ENCODE results near the gene PMF1. TPM values are rescaled to one million over a fixed set of nuclear protein-coding genes. Genes with fewer than 3 reads are reported as not detected.
"Not testable (repeated sequence)": the region's sequence is repeated elsewhere in the genome, so short reads cannot be mapped to it uniquely, and the experiment has no call there.

Gene PMF1
- 100 to 1,000 TPM in 1 of 8 experiments, 10 to 100 TPM in 7; 19.8 to 131 (median 46.3) TPM for total RNA-seq

DNA sequence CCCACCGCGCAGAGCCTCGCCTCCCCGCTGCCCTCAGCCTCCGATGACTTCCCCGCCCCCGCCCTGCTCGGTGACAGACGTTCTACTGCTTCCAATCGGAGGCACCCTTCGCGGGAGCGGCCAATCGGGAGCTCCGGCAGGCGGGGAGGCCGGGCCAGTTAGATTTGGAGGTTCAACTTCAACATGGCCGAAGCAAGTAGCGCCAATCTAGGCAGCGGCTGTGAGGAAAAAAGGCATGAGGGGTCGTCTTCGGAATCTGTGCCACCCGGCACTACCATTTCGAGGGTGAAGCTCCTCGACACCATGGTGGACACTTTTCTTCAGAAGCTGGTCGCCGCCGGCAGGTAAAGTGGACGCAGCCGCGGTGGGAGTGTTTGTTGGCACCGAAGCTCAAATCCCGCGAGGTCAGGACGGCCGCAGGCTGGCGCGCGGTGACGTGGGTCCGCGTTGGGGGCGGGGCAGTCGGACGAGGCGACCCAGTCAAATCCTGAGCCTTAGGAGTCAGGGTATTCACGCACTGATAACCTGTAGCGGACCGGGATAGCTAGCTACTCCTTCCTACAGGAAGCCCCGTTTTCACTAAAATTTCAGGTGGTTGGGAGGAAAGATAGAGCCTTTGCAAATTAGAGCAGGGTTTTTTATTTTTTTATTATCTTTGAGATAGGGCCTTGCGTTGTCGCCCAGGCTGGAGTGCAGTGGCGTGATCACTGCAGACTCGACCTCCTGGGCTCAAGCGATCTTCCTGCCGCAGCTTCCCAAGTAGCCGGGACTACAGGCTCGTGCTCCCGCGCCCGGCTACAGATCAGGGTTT, at the start of gene PMF1:
TSS of gene PMF1 (plus strand) at position 175 of the 811 bp plus-strand sequence. CDS start at position 184, 9 bp downstream.
- in situ Hi-C loops (cut with MboI; ENCODE audit: low pct_unique_long_range_greater_than_20kb in 2 of 9, low sequenced_read_pairs in 9 of 9, unreplicated experiment in 9 of 9): loop anchor here in 3 of 9 experiments (10.0 to 25.0 kb wide), 2 partner anchors 68 to 126 kb away; partner anchors contain the start of gene MEX3A (in 2 of the 3)
- WGBS, 10 experiments: 0 to 5% (median 1%) methylated on average over 3 to 31 of the region's 61 CpGs; no CpG with 5 or more reads in 3 of the 10 experiments
- H3K27ac ChIP-seq: peak within 1 kb of the TSS; percentile 98 to 99
- peak within 1 kb of the TSS; percentile 58 to 82 (median 67) for H3K4me3 ChIP-seq
- peak; percentile 93 to 96 (median 95) for ATAC-seq (replicated peaks in 6 of 8)
- H3K4me1 ChIP-seq (replicated peaks in 1 of 2): peaks cover 12% of the 10 kb centered on the region in 2 donors

DNA sequence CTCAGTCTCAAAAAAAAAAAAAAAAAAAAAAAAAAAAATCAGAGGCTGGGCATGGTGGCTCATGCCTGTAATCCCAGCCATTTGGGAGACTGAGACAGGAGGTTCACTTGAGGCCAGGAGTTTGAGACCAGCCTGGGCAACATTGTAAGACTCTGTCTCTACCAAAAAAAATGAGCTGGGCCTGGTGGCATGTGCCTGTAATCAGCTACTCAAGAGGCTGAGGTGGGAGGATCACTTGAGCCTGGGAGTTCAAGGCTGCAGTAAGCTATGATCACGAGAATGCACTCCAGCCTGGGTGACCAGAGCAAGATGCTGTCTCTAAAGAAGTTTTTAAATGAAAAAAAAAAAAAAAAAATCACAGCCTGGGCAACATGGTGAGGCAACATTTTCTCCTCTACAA, 49.1 kb upstream of the PMF1 start:
- no peak for ATAC-seq (replicated peaks in 6 of 8)
- H3K27ac ChIP-seq: no peak overlapping the region
- H3K4me3 ChIP-seq: no peak overlapping the region
- 73 to 100% (median 90%) methylated on average over 1 of the region's 1 CpG; no CpG with 5 or more reads in 4 of the 10 experiments for WGBS, 10 experiments
- in situ Hi-C loops (cut with MboI; ENCODE audit: low pct_unique_long_range_greater_than_20kb in 2 of 9, low sequenced_read_pairs in 9 of 9, unreplicated experiment in 9 of 9): no loop called here
- peaks cover 9 to 14% of the 10 kb centered on the region in 2 donors for H3K4me1 ChIP-seq (replicated peaks in 1 of 2)

DNA sequence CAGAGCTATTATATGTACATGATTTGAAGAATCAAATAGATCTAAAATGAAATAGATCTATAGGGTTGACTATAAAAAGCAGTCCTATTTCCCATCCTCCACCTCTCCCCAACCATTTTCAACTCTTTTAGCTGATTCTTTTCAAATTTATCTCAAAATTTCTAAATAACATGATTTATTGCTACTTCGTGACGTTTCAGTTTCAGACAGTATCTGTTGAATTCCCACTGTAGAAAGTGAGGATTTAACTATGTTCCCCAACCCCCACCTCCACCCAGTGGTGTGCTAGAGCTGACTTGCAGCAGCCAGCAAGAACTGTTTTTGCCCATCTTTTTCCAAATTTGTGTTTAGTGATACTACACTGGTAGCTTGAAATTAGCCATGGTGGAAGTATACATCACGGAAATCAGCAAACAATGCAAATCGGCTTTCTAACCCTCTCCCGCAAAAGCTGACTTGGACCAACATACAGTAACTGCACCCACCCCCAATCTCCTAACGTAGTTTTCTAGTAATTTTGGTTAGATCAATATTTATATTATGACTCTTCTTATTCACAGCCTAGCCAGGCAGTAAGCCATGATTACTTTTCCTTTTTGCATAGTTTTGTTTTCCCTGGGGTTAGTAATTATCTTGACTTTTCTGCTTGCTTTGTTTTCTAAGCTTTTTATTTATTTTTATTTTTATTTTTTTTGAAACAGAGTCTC, 48.5 kb upstream of the PMF1 start:
- no peak for ATAC-seq (replicated peaks in 6 of 8)
- Histone ChIP-seq H3K27ac (no peak overlapping the region), H3K4me1 (replicated peaks in 1 of 2) (peaks cover 9 to 14% of the 10 kb centered on the region in 2 donors), H3K4me3 (no peak overlapping the region)
- in situ Hi-C loops (cut with MboI; ENCODE audit: low pct_unique_long_range_greater_than_20kb in 2 of 9, low sequenced_read_pairs in 9 of 9, unreplicated experiment in 9 of 9): no loop called here
- WGBS, 10 experiments: 68 to 100% (median 90%) methylated on average over 4 to 6 of the region's 6 CpGs

DNA sequence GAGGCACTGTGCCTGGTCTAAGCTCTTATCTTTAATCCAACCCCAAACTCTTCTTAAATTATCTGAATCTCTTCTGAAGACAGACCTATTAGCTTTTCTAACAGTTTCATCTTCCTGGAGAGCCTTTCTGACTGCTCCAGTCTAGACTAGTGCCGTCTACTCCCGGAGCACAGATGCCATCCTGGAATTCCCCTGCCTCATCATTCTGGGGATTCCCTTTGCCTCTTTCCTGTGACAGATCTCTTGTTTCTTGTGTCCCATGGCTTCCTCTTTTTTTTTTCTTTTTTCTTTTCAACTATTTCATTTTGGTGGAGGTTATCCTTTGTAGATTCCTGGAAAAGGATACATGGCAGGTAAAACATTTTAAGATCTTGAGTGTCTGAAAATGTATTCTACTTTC, 47.7 kb upstream of the PMF1 start:
- WGBS, 10 experiments: 8 to 100% (median 82%) methylated on average over 1 to 2 of the region's 2 CpGs; no CpG with 5 or more reads in 3 of the 10 experiments
- in situ Hi-C loops (cut with MboI; ENCODE audit: low pct_unique_long_range_greater_than_20kb in 2 of 9, low sequenced_read_pairs in 9 of 9, unreplicated experiment in 9 of 9): no loop called here
- Histone ChIP-seq H3K27ac (no peak overlapping the region), H3K4me1 (replicated peaks in 1 of 2) (peaks cover 9 to 14% of the 10 kb centered on the region in 2 donors), H3K4me3 (no peak overlapping the region)
- ATAC-seq (replicated peaks in 6 of 8): no peak

DNA sequence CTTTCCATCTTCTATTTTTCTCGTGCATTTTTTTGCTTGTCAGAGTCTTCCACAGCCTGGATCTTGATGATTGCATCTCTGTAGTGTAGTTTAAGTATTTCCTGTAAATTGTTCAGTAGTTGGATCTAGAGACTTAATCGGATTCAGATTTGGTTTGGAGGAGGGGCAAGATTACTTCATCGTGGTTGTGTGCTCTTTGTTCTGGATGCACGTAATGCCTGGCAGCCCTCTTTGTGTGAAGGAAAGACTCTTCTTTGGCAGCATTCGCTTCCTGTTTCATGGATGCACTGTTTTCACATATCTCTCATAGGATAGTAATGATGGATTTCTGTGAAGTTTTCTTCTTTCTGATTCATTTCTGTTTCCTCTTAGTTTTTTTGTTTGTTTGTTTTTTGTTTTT, 45.3 kb upstream of the PMF1 start:
- 0 to 87% (median 49%) methylated on average over 3 to 5 of the region's 5 CpGs for WGBS, 10 experiments
- Histone ChIP-seq H3K27ac (no peak overlapping the region), H3K4me1 (replicated peaks in 1 of 2) (no peaks in the 10 kb centered on the region), H3K4me3 (no peak overlapping the region)
- in situ Hi-C loops (cut with MboI; ENCODE audit: low pct_unique_long_range_greater_than_20kb in 2 of 9, low sequenced_read_pairs in 9 of 9, unreplicated experiment in 9 of 9): no loop called here
- peak in 1 of 8 experiments; percentile 37 for ATAC-seq (replicated peaks in 6 of 8)

- H3K4me1 ChIP-seq (replicated peaks in 1 of 2): no peaks in the 10 kb centered on the region
- in situ Hi-C loops (cut with MboI; ENCODE audit: low pct_unique_long_range_greater_than_20kb in 2 of 9, low sequenced_read_pairs in 9 of 9, unreplicated experiment in 9 of 9): no loop called here
- no peak for ATAC-seq (replicated peaks in 6 of 8)
- H3K27ac ChIP-seq: no peak overlapping the region
- WGBS, 10 experiments: 20 to 100% (median 84%) methylated on average over 1 to 6 of the region's 9 CpGs; no CpG with 5 or more reads in 4 of the 10 experiments
- H3K4me3 ChIP-seq: no peak overlapping the region
These were observed 39.9 kb upstream of the PMF1 start for GRCh38 chr1:156172696-156173470.

DNA sequence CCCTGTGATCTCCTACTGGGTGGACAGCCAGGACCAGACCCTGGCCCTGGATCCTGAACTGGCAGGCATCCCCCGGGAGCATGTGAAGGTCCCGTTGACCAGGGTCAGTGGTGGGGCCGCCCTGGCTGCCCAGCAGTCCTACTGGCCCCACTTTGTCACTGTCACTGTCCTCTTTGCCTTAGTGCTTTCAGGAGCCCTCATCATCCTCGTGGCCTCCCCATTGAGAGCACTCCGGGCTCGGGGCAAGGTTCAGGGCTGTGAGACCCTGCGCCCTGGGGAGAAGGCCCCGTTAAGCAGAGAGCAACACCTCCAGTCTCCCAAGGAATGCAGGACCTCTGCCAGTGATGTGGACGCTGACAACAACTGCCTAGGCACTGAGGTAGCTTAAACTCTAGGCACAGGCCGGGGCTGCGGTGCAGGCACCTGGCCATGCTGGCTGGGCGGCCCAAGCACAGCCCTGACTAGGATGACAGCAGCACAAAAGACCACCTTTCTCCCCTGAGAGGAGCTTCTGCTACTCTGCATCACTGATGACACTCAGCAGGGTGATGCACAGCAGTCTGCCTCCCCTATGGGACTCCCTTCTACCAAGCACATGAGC, 36.1 kb upstream of the PMF1 start:
- H3K4me1 ChIP-seq (replicated peaks in 1 of 2): peaks cover 6 to 14% of the 10 kb centered on the region in 2 donors
- WGBS, 10 experiments: 50 to 100% (median 72%) methylated on average over 1 to 6 of the region's 12 CpGs; no CpG with 5 or more reads in 4 of the 10 experiments
- in situ Hi-C loops (cut with MboI; ENCODE audit: low pct_unique_long_range_greater_than_20kb in 2 of 9, low sequenced_read_pairs in 9 of 9, unreplicated experiment in 9 of 9): no loop called here

GRCh38 chr1:156177919-156178654, 34.7 kb upstream of the PMF1 start:
- WGBS, 10 experiments: 28 to 100% (median 80%) methylated on average over 1 to 7 of the region's 7 CpGs; no CpG with 5 or more reads in 1 of the 10 experiments
- in situ Hi-C loops (cut with MboI; ENCODE audit: low pct_unique_long_range_greater_than_20kb in 2 of 9, low sequenced_read_pairs in 9 of 9, unreplicated experiment in 9 of 9): no loop called here
- no peak for ATAC-seq (replicated peaks in 6 of 8)
- Histone ChIP-seq H3K4me3 (no peak overlapping the region), H3K27ac (no peak overlapping the region), H3K4me1 (replicated peaks in 1 of 2) (peaks cover 13 to 23% of the 10 kb centered on the region in 2 donors)

More for the DNA sequence above, 36.1 kb upstream of the PMF1 start:
- ATAC-seq (replicated peaks in 6 of 8): peak in 1 of 8 experiments; percentile 27
- Histone ChIP-seq H3K4me3 (no peak overlapping the region), H3K27ac (no peak overlapping the region)

DNA sequence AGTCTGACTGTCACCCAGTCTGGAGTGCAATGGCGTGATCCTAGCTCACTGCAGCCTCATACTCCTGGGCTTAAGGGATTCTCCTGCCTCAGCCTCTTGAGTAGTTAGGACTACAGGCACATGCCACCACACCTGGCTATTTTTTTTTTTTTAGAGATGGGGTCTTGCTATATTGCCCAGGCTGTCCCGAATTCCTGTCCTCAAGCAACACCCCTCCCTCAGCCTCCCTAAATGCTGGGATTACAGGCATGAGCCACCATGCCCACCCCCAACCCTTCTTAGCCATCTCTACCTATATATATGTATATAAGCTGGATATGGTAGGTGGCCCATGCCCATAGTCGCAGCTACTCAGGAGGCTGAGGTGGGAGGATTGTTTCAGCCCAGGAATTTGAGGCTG, 32.3 kb upstream of the PMF1 start:
- Histone ChIP-seq H3K4me3 (no peak overlapping the region), H3K27ac (no peak overlapping the region), H3K4me1 (replicated peaks in 1 of 2) (peaks cover 13 to 23% of the 10 kb centered on the region in 2 donors)
- 83 to 100% (median 100%) methylated on average over 1 to 3 of the region's 3 CpGs; no CpG with 5 or more reads in 4 of the 10 experiments for WGBS, 10 experiments
- in situ Hi-C loops (cut with MboI; ENCODE audit: low pct_unique_long_range_greater_than_20kb in 2 of 9, low sequenced_read_pairs in 9 of 9, unreplicated experiment in 9 of 9): no loop called here
- ATAC-seq (replicated peaks in 6 of 8): no peak

DNA sequence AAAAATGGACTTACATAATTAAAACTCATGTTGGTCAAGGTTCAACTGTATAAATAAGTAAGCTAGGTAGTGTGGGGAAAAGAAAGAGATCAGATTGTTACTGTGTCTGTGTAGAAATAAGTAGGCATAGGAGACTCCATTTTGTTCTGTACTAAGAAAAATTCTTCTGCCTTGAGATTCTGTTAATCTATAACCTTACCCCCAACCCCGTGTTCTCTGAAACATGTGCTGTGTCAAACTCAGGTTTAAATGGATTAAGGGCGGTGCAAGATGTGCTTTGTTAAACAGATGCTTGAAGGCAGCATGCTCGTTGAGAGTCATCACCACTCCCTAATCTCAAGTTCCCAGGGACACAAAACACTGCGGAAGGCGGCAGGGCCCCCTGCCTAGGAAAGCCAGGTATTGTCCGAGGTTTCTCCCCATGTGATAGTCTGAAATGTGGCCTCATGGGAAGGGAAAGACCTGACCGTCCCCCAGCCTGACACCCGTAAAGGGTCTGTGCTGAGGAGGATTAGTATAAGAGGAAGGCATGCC, 31.3 kb upstream of the PMF1 start:
- Histone ChIP-seq H3K27ac (peak overlapping the region in 1 of 2 donors; percentile 82), H3K4me1 (replicated peaks in 1 of 2) (peaks cover 13 to 23% of the 10 kb centered on the region in 2 donors)
- in situ Hi-C loops (cut with MboI; ENCODE audit: low pct_unique_long_range_greater_than_20kb in 2 of 9, low sequenced_read_pairs in 9 of 9, unreplicated experiment in 9 of 9); H3K4me3 ChIP-seq; ATAC-seq (replicated peaks in 6 of 8): not testable (repeated sequence)
- WGBS, 10 experiments: 0 to 14% (median 7%) methylated on average over 1 to 5 of the region's 8 CpGs; no CpG with 5 or more reads in 5 of the 10 experiments

DNA sequence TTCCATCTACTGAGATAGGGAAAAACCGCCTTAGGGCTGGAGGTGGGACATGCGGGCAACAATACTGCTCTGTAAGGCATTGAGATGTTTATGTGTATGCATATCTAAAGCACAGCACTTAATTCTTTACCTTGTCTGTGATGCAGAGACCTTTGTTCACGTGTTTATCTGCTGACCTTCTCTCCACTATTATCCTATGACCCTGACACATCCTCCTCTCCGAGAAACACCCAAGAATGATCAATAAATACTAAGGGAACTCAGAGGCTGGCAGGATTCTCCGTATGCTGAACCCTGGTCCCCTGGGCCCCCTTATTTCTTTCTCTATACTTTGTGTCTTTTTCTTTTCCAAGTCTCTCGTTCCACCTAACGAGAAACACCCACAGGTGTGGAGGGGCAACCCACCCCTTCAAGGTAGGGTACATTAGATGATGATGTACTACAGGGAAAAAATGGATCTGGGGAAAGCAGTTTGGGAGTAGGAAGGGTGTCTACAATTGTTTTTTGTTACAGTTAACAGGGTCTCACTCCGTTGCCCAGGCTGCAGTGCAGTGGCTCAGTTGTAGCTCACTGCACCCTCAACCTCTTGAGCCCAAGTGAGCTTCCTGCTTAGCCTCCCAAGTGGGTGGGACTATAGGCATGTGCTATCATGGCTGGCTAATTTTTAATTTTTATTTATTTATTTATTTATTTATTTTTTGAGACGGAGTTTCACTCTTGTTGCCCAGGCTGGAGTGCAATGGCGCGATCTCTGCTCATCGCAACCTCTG, 30.6 kb upstream of the PMF1 start:
- peaks cover 13 to 23% of the 10 kb centered on the region in 2 donors for H3K4me1 ChIP-seq (replicated peaks in 1 of 2)
- H3K27ac ChIP-seq: peak overlapping the region in 1 of 2 donors; percentile 82
- H3K4me3 ChIP-seq; in situ Hi-C loops (cut with MboI; ENCODE audit: low pct_unique_long_range_greater_than_20kb in 2 of 9, low sequenced_read_pairs in 9 of 9, unreplicated experiment in 9 of 9); ATAC-seq (replicated peaks in 6 of 8): not testable (repeated sequence)
- whole genome bisulfite sequencing, 10 experiments: 50 to 100% (median 76%) methylated on average over 1 to 9 of the region's 12 CpGs; no CpG with 5 or more reads in 2 of the 10 experiments

All from motor neuron (in vitro differentiated cells).